Endothelial cell of umbilical vein (primary cell): ENCODE data around the gene FCER2. TPM values are rescaled to one million over a fixed set of nuclear protein-coding genes. Genes with fewer than 3 reads are reported as not detected.

Experiments used
- BruUV-seq: library from RNA; stranded (reverse); fragments of 400-500 nt; replicated peaks from 2 replicates; lab custom pipeline; 2021; lab: Mats Ljungman, UMichigan
- CTCF ChIA-PET: fragments of 300-600, 350-600 bp; sonication (Branson Sonifier 250); formaldehyde crosslinking; loops from one replicate; lab custom pipeline; 2021; ENCODE audit warnings: antibody characterized with exemption, inconsistent platforms; lab: Charles Lee
- POLR2A ChIA-PET: fragments of 300-600, 350-600 bp; sonication (Branson Sonifier 250); formaldehyde crosslinking; loops from one replicate; lab custom pipeline; 2021; ENCODE audit warnings: antibody characterized with exemption, inconsistent platforms; lab: Charles Lee
- DNase-seq: peaks from one replicate; pipeline ENCODE4 v3.0.0-alpha.2; 2011; ENCODE audit warnings: low read depth, low spot score
- FAIRE-seq: peaks from 2 replicates; lab custom pipeline; 2011; peaks lifted over from hg19 to GRCh38; lab: Jason Lieb, UNC
- H2AFZ ChIP-seq: 2 replicates; pipeline ENCODE4 v1.6.0; 2012; ENCODE audit warnings: low read depth, low read length, control low read depth, inconsistent platforms
- H3K27ac ChIP-seq: 2 replicates; pipeline ENCODE4 v1.5.1; 2011; ENCODE audit warnings: low read depth, mild to moderate bottlenecking, control low read depth, low read length, moderate library complexity; ENCODE audit not compliant: insufficient read depth
- H3K27me3 ChIP-seq, 2 experiments: 2 replicates each; pipeline versions ENCODE4 v1.6.0 to v1.6.1; 2011; ENCODE audit warnings: low read length in 2 of 2, mixed read lengths in 1 of 2; ENCODE audit not compliant: control insufficient read depth in 2 of 2, insufficient read depth in 2 of 2
- H3K36me3 ChIP-seq, 2 experiments: 2 replicates in 1 of 2; 3 replicates in 1 of 2; pipeline ENCODE4 v1.5.1; 2011; ENCODE audit warnings: low read length in 2 of 2, mild to moderate bottlenecking in 1 of 2, moderate library complexity in 1 of 2; ENCODE audit not compliant: control insufficient read depth in 2 of 2, insufficient read depth in 2 of 2; ENCODE audit errors: extremely low read depth in 1 of 2
- H3K4me1 ChIP-seq: 3 replicates; pipeline ENCODE4 v1.5.1; 2011; ENCODE audit warnings: mild to moderate bottlenecking, low read length; ENCODE audit not compliant: control insufficient read depth, insufficient read depth; ENCODE audit errors: extremely low read depth
- H3K4me2 ChIP-seq: 2 replicates; pipeline ENCODE4 v1.6.1; 2011; ENCODE audit warnings: low read length, control low read depth, mixed read lengths; ENCODE audit not compliant: insufficient read depth
- H3K4me3 ChIP-seq, 3 experiments: fragments of 200-600 bp in 1 of 3; sonication (generic), shearing (Covaris generic) in 1 of 3; replicated peaks in 1 of 3; 2 replicates each; pipeline ENCODE4 v1.5.1; 2011 to 2016; ENCODE audit warnings: control low read depth in 3 of 3, low read length in 3 of 3, mild to moderate bottlenecking in 2 of 3, inconsistent platforms in 1 of 3, low read depth in 1 of 3, moderate library complexity in 1 of 3; ENCODE audit not compliant: insufficient read depth in 1 of 3
- H3K79me2 ChIP-seq: 2 replicates; pipeline ENCODE4 v1.6.0; 2012; ENCODE audit warnings: low read length, inconsistent platforms; ENCODE audit not compliant: control insufficient read depth, insufficient read depth
- H3K9ac ChIP-seq: replicated peaks from 2 replicates; pipeline ENCODE3; 2011; ENCODE audit warnings: low read length, control low read depth; ENCODE audit not compliant: insufficient read depth; ENCODE audit errors: extremely low read depth
- H3K9me1 ChIP-seq: replicated peaks from 3 replicates; pipeline ENCODE4 v1.6.0; 2011; ENCODE audit warnings: mild to moderate bottlenecking, low read length; ENCODE audit not compliant: control insufficient read depth, insufficient read depth; ENCODE audit errors: extremely low read depth
- H3K9me3 ChIP-seq: replicated peaks from 2 replicates; pipeline ENCODE4 v1.5.1; 2012; ENCODE audit warnings: low read length, inconsistent platforms; ENCODE audit not compliant: control insufficient read depth, insufficient read depth
- H4K20me1 ChIP-seq: replicated peaks from 2 replicates; pipeline ENCODE3; 2011; ENCODE audit warnings: mild to moderate bottlenecking, low read length; ENCODE audit not compliant: control insufficient read depth, insufficient read depth; ENCODE audit errors: extremely low read depth
- EZH2 ChIP-seq: IDR thresholded peaks from 2 replicates; pipeline ENCODE4 v1.6.1; 2012; ENCODE audit warnings: borderline replicate concordance, low read depth, mild to moderate bottlenecking, moderate library complexity, low read length, inconsistent platforms; ENCODE audit not compliant: severe bottlenecking
- FOS ChIP-seq: IDR thresholded peaks from 2 replicates; pipeline ENCODE4 v1.6.1; 2011; ENCODE audit warnings: mild to moderate bottlenecking, low read length, moderate library complexity, borderline replicate concordance; ENCODE audit not compliant: insufficient read depth
- GATA2 ChIP-seq: IDR thresholded peaks from 2 replicates; pipeline ENCODE4 v1.7.0; 2011; ENCODE audit warnings: low read depth, mild to moderate bottlenecking, moderate library complexity, mixed read lengths, low read length; ENCODE audit not compliant: insufficient read length, insufficient read depth
- JUN ChIP-seq: IDR thresholded peaks from 2 replicates; pipeline ENCODE4 v1.6.1; 2011; ENCODE audit warnings: borderline replicate concordance, low read depth; ENCODE audit not compliant: insufficient read length, insufficient read depth
- MYC ChIP-seq: IDR thresholded peaks from one replicate; pipeline ENCODE4 v1.6.1; 2011; ENCODE audit warnings: mild to moderate bottlenecking, low read depth, low read length
- POLR2A ChIP-seq: IDR thresholded peaks from 2 replicates; pipeline ENCODE4 v1.6.1; 2012; ENCODE audit warnings: low read depth, mild to moderate bottlenecking, control low read depth, low read length
- POLR2AphosphoS5 ChIP-seq: IDR thresholded peaks from 2 replicates; pipeline ENCODE4 v1.6.1; 2012; ENCODE audit warnings: low read depth, mild to moderate bottlenecking, control low read depth, low read length, moderate library complexity; ENCODE audit not compliant: insufficient read depth
- dilution Hi-C: fragments of 300-500 bp; cut with MboI; formaldehyde crosslinking; loops from one replicate; pipeline ENCODE4 v1.15.0; 2019; ENCODE audit warnings: low sequenced_read_pairs; ENCODE audit not compliant: extremely low pct_ligation_motif_present
- intact Hi-C: fragments of 100-400 bp; cut with micrococcal nuclease; formaldehyde crosslinking; loops from one replicate; pipeline ENCODE4 v1.10.0; 2022
- polyA plus RNA-seq, 4 experiments: library from polyadenylated mRNA; depleted of rRNA in 3 of 4; stranded (reverse) in 3 of 4; unstranded in 1 of 4; fragments of >200 nt; gene quantifications; 2 replicates each; pipeline versions ENCODE4 v1.2.1 to v1.2.3, GENCODE V29; 2011 to 2012; ENCODE audit warnings: missing spikeins in 1 of 4
- total RNA-seq: library from RNA; stranded (reverse); gene quantifications from 2 replicates; pipeline ENCODE4 v1.2.3, GENCODE V29; 2021
- TF ChIP-seq, protein P1 (sequence below): IDR thresholded peaks from 2 replicates; pipeline ENCODE4 v1.6.1; 2011; ENCODE audit not compliant: insufficient read depth, insufficient read length
- TF ChIP-seq, protein P2 (sequence below), 2 donors: IDR thresholded peaks; 1 replicate in 1 of 2; 2 replicates in 1 of 2; pipeline ENCODE4 v1.5.1; 2011; ENCODE audit warnings: low read length in 2 of 2, mild to moderate bottlenecking in 2 of 2, moderate library complexity in 2 of 2, control low read depth in 1 of 2, inconsistent platforms in 1 of 2, low read depth in 1 of 2; ENCODE audit not compliant: insufficient read depth in 1 of 2; ENCODE audit errors: extremely low read depth in 1 of 2

The FCER2 gene
- total and polyA plus RNA-seq, 2 donors (not counting 3 experiments of a cell fraction or from before 2014, with no cell fraction given), result not detected

DNA sequence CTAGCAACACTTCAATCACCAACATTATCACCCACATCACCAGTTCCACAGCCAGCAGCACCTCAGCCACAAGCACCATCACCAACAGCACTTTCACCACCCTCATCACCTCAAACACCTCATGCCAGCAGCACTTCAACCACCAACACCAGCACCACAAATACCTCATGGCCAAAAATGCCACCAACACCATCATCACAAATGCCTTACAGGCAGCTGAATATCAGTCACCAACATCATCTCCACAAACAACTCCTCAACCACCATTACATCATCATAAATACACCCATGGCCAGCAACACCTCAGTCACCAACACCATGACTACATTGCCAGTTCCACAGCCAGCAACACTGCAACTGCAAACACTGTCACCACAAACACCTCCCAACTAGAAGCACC, 10.4 kb downstream of the FCER2 start:
- no peak overlapping the region for H2AFZ ChIP-seq
- ChIA-PET CTCF (no interaction called here), POLR2A (no interaction called here)
- no TSS peak for BruUV-seq
- no peaks in the 10 kb centered on the region for H4K20me1 ChIP-seq
- H3K4me3 ChIP-seq, result no peak overlapping the region
- no peaks in the 10 kb centered on the region for H3K27me3 ChIP-seq
- no peaks in the 10 kb centered on the region for H3K4me1 ChIP-seq
- H3K9me3 ChIP-seq, result no peaks in the 10 kb centered on the region
- FAIRE-seq (no peak), DNase-seq (no peak)
- intact Hi-C loops, result no loop called here
- H3K9ac ChIP-seq, result no peak overlapping the region
- TF ChIP-seq MYC, result no peak
- TF ChIP-seq POLR2AphosphoS5, result no peak
- TF ChIP-seq, protein P1, sequence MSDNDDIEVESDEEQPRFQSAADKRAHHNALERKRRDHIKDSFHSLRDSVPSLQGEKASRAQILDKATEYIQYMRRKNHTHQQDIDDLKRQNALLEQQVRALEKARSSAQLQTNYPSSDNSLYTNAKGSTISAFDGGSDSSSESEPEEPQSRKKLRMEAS, result no peak
- TF ChIP-seq, protein P2, sequence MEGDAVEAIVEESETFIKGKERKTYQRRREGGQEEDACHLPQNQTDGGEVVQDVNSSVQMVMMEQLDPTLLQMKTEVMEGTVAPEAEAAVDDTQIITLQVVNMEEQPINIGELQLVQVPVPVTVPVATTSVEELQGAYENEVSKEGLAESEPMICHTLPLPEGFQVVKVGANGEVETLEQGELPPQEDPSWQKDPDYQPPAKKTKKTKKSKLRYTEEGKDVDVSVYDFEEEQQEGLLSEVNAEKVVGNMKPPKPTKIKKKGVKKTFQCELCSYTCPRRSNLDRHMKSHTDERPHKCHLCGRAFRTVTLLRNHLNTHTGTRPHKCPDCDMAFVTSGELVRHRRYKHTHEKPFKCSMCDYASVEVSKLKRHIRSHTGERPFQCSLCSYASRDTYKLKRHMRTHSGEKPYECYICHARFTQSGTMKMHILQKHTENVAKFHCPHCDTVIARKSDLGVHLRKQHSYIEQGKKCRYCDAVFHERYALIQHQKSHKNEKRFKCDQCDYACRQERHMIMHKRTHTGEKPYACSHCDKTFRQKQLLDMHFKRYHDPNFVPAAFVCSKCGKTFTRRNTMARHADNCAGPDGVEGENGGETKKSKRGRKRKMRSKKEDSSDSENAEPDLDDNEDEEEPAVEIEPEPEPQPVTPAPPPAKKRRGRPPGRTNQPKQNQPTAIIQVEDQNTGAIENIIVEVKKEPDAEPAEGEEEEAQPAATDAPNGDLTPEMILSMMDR (IDR thresholded peaks at IDR 0.05; ENCODE audit: extremely low read depth in 1 of 2, insufficient read depth in 1 of 2, low read depth in 1 of 2, low read length in 2 of 2), result no peak
- TF ChIP-seq EZH2, result no peak
- TF ChIP-seq GATA2, result no peak
- TF ChIP-seq POLR2A, result no peak
- no peak for TF ChIP-seq FOS
- TF ChIP-seq JUN, result no peak
- H3K27ac ChIP-seq, result no peak overlapping the region
- dilution Hi-C loops, result no loop called here
- H3K4me2 ChIP-seq, result no peak overlapping the region
- H3K9me1 ChIP-seq, result no peaks in the 10 kb centered on the region
- H3K79me2 ChIP-seq, result no peaks in the 10 kb centered on the region
- H3K36me3 ChIP-seq, result no peaks in the 10 kb centered on the region
